Stimulated activated CD4-positive, alpha-beta T cell treated with anti-CD3 and anti-CD28 coated beads, Interleukin-4, amount 100 ng/mL, for 1 hour (primary cell): ENCODE measurements around the gene RALGAPA2.

Source experiments
- DNase-seq: peaks from one replicate; pipeline ENCODE4 v3.0.0-alpha.2; 2020

The RALGAPA2 gene

GRCh38 chr20:20454850-20455627, 257.4 kb downstream of the RALGAPA2 start:
- DNase-seq = no peak

GRCh38 chr20:20454367-20454766, 258.1 kb downstream of the RALGAPA2 start:
- no peak for DNase-seq

GRCh38 chr20:20452254-20452676, 260.2 kb downstream of the RALGAPA2 start:
- peak; percentile 60 for DNase-seq

GRCh38 chr20:20450521-20450920, 261.9 kb downstream of the RALGAPA2 start:
- DNase-seq = no peak

- no peak for DNase-seq
Observed at GRCh38 chr20:20448881-20449280, 263.6 kb downstream of the RALGAPA2 start.

- no peak for DNase-seq
Observed at GRCh38 chr20:20447196-20447595, 265.2 kb downstream of the RALGAPA2 start.

GRCh38 chr20:20446425-20447015, 265.9 kb downstream of the RALGAPA2 start:
- no peak for DNase-seq

GRCh38 chr20:20446001-20446400, 266.4 kb downstream of the RALGAPA2 start:
- no peak for DNase-seq

GRCh38 chr20:20443504-20443903, 268.9 kb downstream of the RALGAPA2 start:
- DNase-seq = no peak

GRCh38 chr20:20442466-20442865, 270.0 kb downstream of the RALGAPA2 start:
- no peak for DNase-seq

GRCh38 chr20:20440886-20441658, 271.4 kb downstream of the RALGAPA2 start:
- DNase-seq = no peak

GRCh38 chr20:20440481-20440880, 272.0 kb downstream of the RALGAPA2 start:
- no peak for DNase-seq

- DNase-seq = no peak
Observed at GRCh38 chr20:20439602-20440190, 272.7 kb downstream of the RALGAPA2 start.

GRCh38 chr20:20437314-20437713, 275.1 kb downstream of the RALGAPA2 start:
- no peak for DNase-seq

GRCh38 chr20:20436689-20437088, 275.8 kb downstream of the RALGAPA2 start:
- DNase-seq = no peak

- DNase-seq = no peak
Observed at GRCh38 chr20:20435453-20435852, 277.0 kb downstream of the RALGAPA2 start.

GRCh38 chr20:20432618-20433286, 279.7 kb downstream of the RALGAPA2 start:
- DNase-seq = no peak

- DNase-seq = no peak
Observed at GRCh38 chr20:20430066-20430465, 282.4 kb downstream of the RALGAPA2 start.

GRCh38 chr20:20428067-20428466, 284.4 kb downstream of the RALGAPA2 start:
- no peak for DNase-seq

GRCh38 chr20:20427227-20427864, 285.1 kb downstream of the RALGAPA2 start:
- DNase-seq = no peak

- no peak for DNase-seq
Observed at GRCh38 chr20:20426655-20426907, 285.9 kb downstream of the RALGAPA2 start.

- DNase-seq = no peak
Observed at GRCh38 chr20:20425823-20426654, 286.4 kb downstream of the RALGAPA2 start.
